Hepatocyte (in vitro differentiated cells): ENCODE results near the gene PABPN1L.

Experiments
- CTCF ChIP-seq: fragments of 200-600 bp; sonication (generic); IDR thresholded peaks from 2 replicates; pipeline ENCODE4 v1.5.1; 2016; ENCODE audit warnings: antibody characterized with exemption, mild to moderate bottlenecking; ENCODE audit not compliant: poor library complexity
- EZH2 ChIP-seq: fragments of 200-600 bp; sonication (generic); IDR thresholded peaks from 2 replicates; pipeline ENCODE4 v1.6.1; 2016; ENCODE audit warnings: antibody characterized with exemption, mild to moderate bottlenecking, borderline replicate concordance
- EZH2phosphoT487 ChIP-seq: fragments of 200-600 bp; sonication (generic); IDR thresholded peaks from one replicate; pipeline ENCODE4 v1.6.1; 2018; ENCODE audit warnings: antibody characterized with exemption, mild to moderate bottlenecking, low read depth, moderate library complexity; ENCODE audit not compliant: unreplicated experiment, severe bottlenecking

- TF ChIP-seq EZH2 (no peak), CTCF (no peak), EZH2phosphoT487 (no peak)
These were observed 1.3 kb upstream of the PABPN1L start for GRCh38 chr16:88867581-88868246.
